Bone marrow (tissue), 2 donors: ENCODE results near the gene TRAPPC5.

Experiments
- DNase-seq, 2 donors: peaks; one replicate each; lab custom pipeline; 2025; lab: John Stamatoyannopoulos, UW

Gene TRAPPC5

DNA sequence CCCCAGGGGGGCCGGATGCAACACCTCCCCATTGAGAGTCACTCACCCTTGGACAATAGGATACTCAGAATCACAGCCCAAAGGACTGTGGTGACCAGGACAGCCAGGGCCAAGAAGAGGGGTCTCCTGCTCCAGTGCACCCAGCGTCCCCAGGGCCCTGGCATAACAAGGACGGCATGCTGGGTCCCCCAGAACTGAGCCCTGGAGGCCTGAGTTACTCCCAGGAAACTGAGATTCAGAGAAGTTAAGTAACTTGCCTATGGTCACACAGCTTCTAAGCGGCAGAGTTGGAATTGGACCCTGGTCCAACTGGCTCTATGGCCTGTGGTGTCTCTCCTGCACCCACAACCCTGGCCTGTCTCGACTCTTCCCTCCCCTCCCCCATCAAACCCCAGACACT lies 51.0 kb downstream of the TRAPPC5 start:
- DNase-seq: no peak

DNA sequence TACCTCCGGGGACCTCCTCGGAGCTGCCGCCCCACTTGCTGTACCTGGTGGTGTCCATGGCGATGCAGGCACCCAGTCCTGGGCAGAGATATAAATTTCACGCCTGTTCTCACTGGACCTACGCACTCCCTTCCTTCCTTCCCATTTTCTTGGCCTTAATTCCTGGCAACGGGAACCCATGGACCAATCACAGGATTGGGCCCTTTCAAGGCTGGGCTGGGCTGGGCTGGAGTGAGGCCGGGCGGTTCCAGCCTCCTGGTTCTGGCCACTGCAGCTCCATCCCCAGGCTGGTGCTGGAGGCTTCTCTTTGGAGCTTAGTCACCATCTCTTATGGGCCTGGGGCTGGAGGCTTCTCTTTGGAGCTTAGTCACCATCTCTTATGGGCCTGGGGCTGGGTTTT lies 51.4 kb downstream of the TRAPPC5 start, which contains the start of gene CLEC4G:
TSS of gene CLEC4G (minus strand) at position 66 of the 400 bp plus-strand sequence. CDS start at position 58, 8 bp downstream.
- DNase-seq: no peak

DNA sequence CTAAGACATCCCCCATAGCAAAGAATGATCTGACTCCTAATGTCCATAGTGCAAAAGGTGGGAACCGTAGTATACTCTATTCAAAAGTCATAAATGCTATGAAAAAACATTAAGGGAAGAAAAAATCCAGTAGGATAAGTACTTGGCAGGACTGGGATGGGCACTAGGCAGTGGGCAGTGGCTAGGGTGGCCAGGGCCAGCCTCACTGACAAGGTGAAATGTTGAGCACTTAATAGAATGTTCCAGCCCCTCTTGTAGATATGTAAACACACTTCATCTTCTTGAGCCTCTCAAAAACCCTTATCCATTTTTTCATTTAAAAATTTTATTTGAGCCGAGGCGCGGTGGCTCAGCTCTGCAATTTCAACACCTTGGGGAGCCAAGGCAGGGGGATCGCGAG lies 52.7 kb downstream of the TRAPPC5 start:
- DNase-seq: no peak

- DNase-seq: no peak
Observed at GRCh38 chr19:7734220-7735203, 53.9 kb downstream of the TRAPPC5 start.

- no peak for DNase-seq
Observed at GRCh38 chr19:7736148-7736547, 55.5 kb downstream of the TRAPPC5 start.

GRCh38 chr19:7737215-7737614 lies 56.6 kb downstream of the TRAPPC5 start:
- no peak for DNase-seq
